Cardiac muscle cell (in vitro differentiated cells and primary cell): ENCODE measurements around the gene MOBP. TPM values are rescaled to one million over a fixed set of nuclear protein-coding genes. Genes with fewer than 3 reads are reported as not detected.

ENCODE experiments used
- DNase-seq, 2 donors: peaks; one replicate each; pipeline versions ENCODE4 v3.0.0 to v3.0.0-alpha.2; 2010 to 2017; ENCODE audit warnings: low read depth in 1 of 2, low spot score in 1 of 2
- H3K27ac ChIP-seq: fragments of 200-600 bp; sonication (generic); 2 replicates; pipeline ENCODE4 v1.5.1; 2016
- H3K27me3 ChIP-seq: fragments of 200-600 bp; sonication (generic); 2 replicates; pipeline ENCODE4 v1.6.0; 2016; ENCODE audit warnings: control low read depth
- H3K36me3 ChIP-seq: fragments of 200-600 bp; sonication (generic); 2 replicates; pipeline ENCODE4 v1.5.1; 2016; ENCODE audit warnings: control low read depth
- H3K4me1 ChIP-seq: fragments of 200-600 bp; sonication (generic); 2 replicates; pipeline ENCODE4 v1.8.1; 2017; ENCODE audit warnings: low read depth, mild to moderate bottlenecking, mixed run types
- H3K4me3 ChIP-seq: fragments of 200-600 bp; sonication (generic); 2 replicates; pipeline ENCODE4 v1.5.1; 2016; ENCODE audit warnings: mild to moderate bottlenecking
- H3K9me3 ChIP-seq: fragments of 200-600 bp; sonication (generic); 2 replicates; pipeline ENCODE4 v1.5.1; 2017; ENCODE audit warnings: low read depth, mild to moderate bottlenecking, control low read depth
- CTCF ChIP-seq: IDR thresholded peaks from 2 replicates; pipeline ENCODE4 v1.5.1; 2012; ENCODE audit warnings: low read depth, mild to moderate bottlenecking, low read length
- polyA plus RNA-seq: library from polyadenylated mRNA; unstranded; fragments of >200 nt; fragmentation: Nextera tagmentation; extraction: Ambion mirVana; gene quantifications from 2 replicates; pipeline ENCODE4 v1.2.1, GENCODE V29; 2016
- total RNA-seq: library from RNA; depleted of rRNA; stranded (reverse); fragments of >200 nt; gene quantifications from 2 replicates; pipeline ENCODE4 v1.2.3, GENCODE V29; 2016

MOBP gene
- total and polyA plus RNA-seq, 2 experiments from 2014 or later, result not detected

- Histone ChIP-seq H3K27ac (no peak overlapping the region), H3K4me3 (no peak overlapping the region), H3K36me3 (no peaks in the 10 kb centered on the region), H3K27me3 (peaks cover 8% of the 10 kb centered on the region), H3K9me3 (no peaks in the 10 kb centered on the region), H3K4me1 (no peaks in the 10 kb centered on the region)
- TF ChIP-seq CTCF, result no peak
- DNase-seq, result no peak
Measured at GRCh38 chr3:39499651-39500273, 32.3 kb downstream of the MOBP start.

DNA sequence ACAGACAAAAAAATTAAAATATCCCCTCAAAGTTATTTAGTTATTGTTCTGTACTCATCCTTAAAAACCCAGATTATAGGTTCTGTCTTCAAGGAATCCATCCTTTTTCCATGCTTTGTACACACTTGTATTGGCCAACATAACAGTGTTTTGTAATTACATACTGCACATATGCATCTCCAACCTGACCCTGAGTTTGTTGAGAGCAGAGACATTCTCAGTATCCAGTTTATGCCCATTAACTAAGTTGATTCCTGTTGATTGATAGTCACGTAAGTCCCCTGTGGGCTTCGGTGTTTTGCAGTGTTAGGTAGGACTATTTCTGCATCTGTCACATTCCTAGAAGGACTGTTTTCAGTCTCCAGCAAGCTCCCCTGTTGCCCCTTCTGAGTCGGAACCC, 33.6 kb downstream of the MOBP start:
- DNase-seq, result no peak
- H3K9me3 ChIP-seq, result no peaks in the 10 kb centered on the region
- H3K27ac ChIP-seq, result no peak overlapping the region
- H3K27me3 ChIP-seq, result peaks cover 8% of the 10 kb centered on the region
- H3K4me1 ChIP-seq, result no peaks in the 10 kb centered on the region
- H3K36me3 ChIP-seq, result no peaks in the 10 kb centered on the region
- no peak for TF ChIP-seq CTCF
- H3K4me3 ChIP-seq, result no peak overlapping the region

DNA sequence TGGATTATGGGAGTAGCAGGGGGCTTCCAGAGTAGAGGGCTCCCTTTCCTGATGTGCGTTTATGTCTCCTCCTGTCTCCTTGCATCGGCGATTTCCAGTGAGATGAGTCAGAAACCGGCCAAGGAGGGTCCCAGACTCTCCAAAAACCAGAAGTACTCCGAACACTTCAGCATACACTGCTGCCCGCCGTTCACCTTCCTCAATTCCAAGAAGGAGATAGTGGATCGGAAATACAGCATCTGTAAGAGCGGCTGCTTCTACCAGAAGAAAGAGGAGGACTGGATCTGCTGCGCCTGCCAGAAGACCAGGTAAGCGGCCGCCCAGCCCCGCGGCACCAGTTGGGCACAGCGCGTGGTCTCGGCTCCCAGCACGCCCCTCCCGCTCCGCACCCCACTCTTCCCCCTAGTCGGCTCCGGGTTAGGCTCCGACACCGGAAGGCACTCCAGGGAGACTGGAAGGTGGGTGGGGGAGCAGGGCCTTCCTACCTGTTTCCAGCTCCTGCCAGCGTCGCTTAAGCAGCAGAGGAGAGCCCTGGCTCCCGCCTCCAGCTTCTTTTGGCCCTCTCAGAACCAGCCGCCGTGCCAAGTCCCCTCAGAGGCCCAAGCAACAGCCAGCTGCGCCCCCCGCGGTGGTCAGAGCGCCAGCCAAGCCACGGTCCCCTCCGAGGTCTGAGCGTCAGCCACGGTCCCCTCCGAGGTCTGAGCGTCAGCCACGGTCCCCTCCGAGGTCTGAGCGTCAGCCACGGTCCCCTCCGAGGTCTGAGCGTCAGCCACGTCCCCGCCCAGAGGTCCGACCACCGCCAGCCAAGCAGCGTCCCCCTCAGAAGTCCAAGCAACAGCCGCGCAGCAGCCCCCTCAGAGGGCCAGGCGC, 34.7 kb downstream of the MOBP start:
- peaks cover 4% of the 10 kb centered on the region for H3K4me1 ChIP-seq
- no peak overlapping the region for H3K4me3 ChIP-seq
- no peaks in the 10 kb centered on the region for H3K9me3 ChIP-seq
- no peak for TF ChIP-seq CTCF
- peaks cover 8% of the 10 kb centered on the region for H3K27me3 ChIP-seq
- peak in 1 of 2 donors; percentile 6 for DNase-seq
- no peak overlapping the region for H3K27ac ChIP-seq
- H3K36me3 ChIP-seq, result no peaks in the 10 kb centered on the region

DNA sequence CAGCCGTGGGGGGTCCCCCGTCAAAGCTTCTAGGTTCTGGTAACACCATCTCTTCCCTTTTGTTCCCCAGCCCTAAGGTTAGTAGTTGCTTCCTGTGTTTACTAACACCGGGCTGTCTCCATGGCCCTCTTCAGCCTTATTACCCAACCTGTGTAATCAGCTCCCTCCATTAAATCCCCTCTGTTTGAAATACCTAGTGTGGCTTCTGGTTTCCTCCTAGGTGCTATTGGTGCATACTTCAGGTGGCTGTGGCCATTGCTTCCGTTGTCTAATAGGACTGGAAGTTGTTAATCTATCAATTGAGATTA, 35.3 kb downstream of the MOBP start:
- H3K27me3 ChIP-seq, result peaks cover 8% of the 10 kb centered on the region
- H3K4me1 ChIP-seq, result peaks cover 4% of the 10 kb centered on the region
- H3K9me3 ChIP-seq, result no peaks in the 10 kb centered on the region
- TF ChIP-seq CTCF, result no peak
- no peaks in the 10 kb centered on the region for H3K36me3 ChIP-seq
- no peak overlapping the region for H3K4me3 ChIP-seq
- H3K27ac ChIP-seq, result no peak overlapping the region
- peak in 1 of 2 donors; percentile 46 for DNase-seq

DNA sequence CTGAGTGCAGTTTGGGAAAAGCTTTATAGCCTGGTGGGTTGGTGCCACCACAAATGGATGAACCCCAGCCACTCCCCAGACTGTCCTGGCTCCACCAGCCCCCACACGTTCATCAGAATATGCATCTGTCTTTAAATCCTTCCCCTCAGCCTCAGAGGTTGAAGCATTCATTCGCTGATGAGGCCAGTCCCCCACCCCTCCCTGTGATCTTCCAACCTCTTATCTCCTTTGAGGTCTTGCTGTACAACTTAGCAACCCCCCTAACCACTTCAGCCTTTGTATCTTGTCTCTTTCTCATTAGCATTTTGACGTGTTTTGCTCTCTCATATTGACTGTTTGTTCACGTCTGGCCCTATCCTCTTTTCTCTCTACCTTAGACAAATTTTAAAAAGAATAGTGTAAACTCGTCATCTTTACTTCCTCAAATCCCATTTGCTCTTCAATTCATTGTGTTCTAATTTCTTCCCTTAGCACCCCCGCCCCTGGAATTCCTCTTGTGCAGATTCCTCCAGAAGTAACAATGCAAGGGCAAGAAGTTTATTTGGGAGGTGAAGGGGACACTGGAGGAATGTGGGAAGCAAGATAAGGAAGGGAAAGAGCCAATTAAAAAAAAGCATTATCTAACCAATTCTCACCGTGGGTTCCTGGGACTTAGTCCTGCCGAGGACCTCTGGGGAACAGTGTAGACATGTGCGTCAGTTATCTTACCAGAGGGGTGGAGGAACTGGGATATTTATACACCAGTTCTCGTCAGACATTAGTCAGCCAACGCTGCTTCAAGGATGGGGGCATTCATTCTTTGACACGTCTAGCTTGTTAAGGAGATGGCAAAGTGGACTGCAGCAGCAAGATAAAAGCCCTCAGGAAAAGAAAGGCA, 38.6 kb downstream of the MOBP start:
- peaks cover 4% of the 10 kb centered on the region for H3K4me1 ChIP-seq
- peaks cover under 1% of the 10 kb centered on the region for H3K27me3 ChIP-seq
- H3K4me3 ChIP-seq, result no peak overlapping the region
- H3K36me3 ChIP-seq, result no peaks in the 10 kb centered on the region
- H3K27ac ChIP-seq, result no peak overlapping the region
- H3K9me3 ChIP-seq, result no peaks in the 10 kb centered on the region
- TF ChIP-seq CTCF, result no peak
- peak; percentile 19 to 54 for DNase-seq
